C1 segment of cervical spinal cord (tissue), 14 donors: ENCODE measurements around the gene NPIPB6.
"Not testable (repeated sequence)": the region's sequence is repeated elsewhere in the genome, so short reads cannot be mapped to it uniquely, and the experiment has no call there.

Experiments used
- DNase-seq, 14 donors: peaks; one replicate each; lab custom pipeline; 2025; lab: John Stamatoyannopoulos, UW

The NPIPB6 gene

DNA sequence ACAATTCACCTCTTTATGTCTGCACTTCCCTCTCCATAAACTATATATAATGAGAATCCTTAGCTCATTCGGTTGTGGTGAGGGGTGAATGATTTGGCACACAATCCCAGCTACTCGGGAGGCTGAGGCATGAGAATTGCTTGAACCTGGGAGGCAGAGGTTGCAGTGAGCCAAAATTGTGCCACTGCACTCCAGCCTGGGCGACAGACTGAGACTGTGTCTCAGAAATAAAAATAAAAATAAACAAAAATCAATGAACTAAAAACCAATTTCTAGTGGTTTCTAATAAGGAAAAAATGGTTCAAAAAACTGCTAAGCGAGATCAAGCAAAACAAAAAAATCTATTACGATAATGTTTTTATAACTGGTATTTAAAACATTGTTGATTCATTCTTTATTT, at the start of gene NPIPB6:
NPIPB6 (minus strand) TSS at position 101 of the 400 bp plus-strand sequence. CDS start 686 bp downstream, outside the sequence.
- not testable (repeated sequence) for DNase-seq

DNA sequence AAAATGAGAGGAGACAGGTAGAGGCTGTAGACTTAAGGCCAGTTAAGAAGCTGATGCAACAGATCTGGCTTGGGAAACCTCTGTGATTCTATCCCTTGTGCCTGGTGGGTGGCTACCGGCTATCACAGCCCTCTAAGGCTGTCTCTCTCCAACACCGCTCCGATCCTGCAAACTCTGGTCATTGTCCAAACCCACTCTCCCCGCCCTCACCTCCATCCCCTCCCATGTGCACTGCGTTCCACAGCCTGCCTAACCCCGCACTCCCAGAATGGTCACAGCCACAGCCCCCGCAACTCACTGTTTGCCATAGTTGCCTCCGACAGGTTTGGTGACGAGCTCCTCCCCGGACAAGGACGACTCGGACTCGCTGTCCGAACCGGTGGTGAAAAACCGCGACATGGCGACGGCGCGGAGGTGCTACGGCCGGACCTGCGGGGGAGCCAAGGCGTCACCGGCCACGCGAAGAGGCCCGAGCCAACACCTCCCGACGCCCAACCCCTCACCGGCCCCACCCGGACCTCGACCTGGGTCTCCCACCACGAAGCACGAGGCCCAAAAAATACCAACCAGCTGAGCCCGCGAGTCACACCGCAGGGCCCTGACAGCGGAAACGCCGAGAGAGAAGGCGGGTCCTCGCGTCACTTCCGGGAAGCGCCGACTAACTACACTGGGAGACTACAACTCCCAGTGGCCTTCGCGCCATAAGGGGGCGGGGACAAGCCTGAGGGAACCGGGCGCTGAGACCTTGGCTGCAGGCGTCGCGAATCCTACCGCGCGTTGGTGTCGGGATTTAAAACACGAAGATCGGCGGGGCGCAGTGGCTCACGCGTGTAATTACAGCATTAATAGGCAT, 40.1 kb upstream of the NPIPB6 start, which contains the start of gene EIF3CL:
EIF3CL (minus strand) TSS at position 622 of the 853 bp plus-strand sequence; CDS start at position 399, 223 bp downstream.
- DNase-seq, result not testable (repeated sequence)

DNA sequence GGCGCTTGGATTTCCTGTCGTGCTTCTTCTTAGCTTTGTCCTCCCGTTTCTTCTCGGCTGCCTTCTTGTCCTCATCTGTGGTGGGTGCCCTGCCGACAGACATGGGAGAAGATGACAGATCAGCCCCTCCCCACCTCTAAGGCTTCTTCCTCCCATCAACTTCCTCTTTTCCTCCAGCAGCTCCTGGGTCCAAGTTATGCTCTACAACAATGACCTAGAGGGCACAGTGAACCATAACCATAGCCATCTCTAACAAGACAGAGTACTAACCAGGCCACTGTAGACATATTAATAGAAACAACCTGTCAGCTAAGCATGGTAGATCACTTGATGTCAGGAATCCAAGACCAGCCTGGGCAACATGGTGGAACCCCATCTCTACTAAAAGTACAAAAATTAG, 28.7 kb upstream of the NPIPB6 start:
- not testable (repeated sequence) for DNase-seq

DNA sequence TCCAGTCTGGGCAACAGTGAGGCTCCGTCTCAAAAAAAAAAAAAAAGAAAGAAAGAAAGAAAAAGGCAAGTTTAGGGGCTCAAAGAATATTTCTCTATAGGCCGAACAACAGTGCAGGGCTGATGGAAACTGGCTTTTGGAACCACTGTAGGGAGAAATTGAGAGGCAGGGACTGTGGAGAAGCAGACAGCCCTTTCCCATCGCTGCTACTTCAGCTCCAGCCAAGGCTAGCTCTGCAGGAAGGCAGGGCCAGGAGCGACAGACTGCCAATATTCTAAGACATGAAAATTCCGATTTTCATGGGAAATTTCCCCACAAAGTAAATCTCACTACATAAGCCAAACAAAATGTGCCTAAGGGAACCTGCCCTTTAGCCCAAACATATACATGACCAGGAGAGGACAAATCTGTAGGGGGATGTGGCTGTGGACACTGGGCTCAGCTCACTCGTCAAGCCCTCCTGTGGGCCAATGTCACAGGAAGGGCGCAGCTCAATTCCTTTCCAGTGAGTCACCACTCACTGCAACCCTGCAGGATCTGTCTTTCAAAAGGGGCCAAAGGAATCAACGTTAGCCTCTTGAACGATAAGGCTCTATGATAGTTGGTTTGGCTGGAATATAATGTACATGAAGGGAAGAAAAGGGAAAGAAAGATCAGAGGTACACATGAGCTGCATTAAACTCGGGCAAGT, 19.0 kb upstream of the NPIPB6 start:
- DNase-seq, result not testable (repeated sequence)

DNA sequence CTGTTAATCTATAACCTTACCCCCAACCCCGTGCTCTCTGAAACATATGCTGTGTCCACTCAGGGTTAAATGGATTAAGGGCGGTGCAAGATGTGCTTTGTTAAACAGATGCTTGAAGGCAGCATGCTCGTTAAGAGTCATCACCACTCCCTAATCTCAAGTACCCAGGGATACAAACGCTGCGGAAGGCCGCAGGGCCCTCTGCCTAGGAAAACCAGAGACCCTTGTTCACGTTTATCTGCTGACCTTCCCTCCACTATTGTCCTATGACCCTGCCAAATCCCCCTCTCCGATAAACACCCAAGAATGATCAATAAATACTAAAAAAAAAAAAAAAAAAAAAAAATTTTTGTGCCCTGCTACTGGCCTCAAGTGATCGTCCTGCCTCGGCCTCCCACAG, 14.5 kb upstream of the NPIPB6 start:
- not testable (repeated sequence) for DNase-seq

DNA sequence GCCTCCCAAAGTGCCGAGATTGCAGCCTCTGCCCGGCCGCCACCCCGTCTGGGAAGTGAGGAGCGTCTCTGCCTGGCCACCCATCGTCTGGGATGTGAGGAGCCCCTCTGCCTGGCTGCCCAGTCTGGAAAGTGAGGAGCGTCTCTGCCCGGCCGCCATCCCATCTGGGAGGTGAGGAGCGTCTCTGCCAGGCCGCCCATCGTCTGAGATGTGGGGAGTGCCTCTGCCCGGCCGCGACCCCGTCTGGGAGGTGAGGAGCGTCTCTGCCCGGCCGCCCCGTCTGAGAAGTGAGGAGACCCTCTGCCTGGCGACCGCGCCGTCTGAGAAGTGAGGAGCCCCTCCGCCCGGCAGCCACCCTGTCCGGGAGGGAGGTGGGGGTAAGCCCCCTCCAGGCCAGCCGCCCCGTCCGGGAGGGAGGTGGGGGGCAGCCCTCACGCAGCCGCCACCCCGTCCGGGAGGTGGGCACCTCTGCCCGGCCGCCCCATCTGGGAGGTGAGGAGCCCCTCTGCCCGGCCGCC, 13.9 kb upstream of the NPIPB6 start:
- not testable (repeated sequence) for DNase-seq

DNA sequence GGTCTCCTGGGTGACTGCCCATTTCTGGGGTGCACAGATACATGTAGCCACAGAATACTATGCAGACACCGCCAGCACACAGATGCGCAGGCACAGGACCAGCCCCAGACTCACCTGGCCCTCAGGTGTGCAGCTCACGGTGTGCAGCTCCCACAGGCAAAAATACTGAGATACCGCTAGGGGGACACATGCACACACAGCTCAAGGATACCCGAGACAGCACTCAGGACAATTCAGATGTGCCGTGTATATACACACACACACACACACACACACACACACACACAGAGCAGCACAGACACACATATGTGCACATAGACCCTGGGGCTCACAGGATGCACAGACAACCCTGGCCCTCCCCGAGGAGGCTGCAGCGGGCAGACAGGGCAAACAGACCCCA, 11.8 kb upstream of the NPIPB6 start:
- not testable (repeated sequence) for DNase-seq

DNA sequence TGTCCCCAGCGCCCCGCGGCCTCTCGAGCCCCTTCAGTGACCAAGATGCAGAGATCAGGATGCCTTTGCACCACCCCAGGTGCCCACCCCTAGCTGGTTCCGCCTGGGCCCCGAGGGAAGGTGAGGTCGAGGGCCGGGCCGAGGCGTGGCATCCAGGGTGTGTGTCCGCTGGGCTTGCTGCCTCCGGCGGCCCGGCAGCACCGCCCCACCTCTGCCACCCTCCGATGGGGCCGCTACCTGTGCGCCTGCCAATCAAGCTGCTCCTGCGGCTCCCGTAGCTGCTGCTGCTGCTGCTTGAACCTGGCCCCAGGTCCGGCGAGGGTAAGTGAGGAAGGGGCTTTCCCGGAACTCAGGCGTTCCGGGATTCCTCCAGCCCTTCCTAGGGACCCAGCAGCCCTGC, 11.0 kb upstream of the NPIPB6 start:
- DNase-seq, result not testable (repeated sequence)

DNA sequence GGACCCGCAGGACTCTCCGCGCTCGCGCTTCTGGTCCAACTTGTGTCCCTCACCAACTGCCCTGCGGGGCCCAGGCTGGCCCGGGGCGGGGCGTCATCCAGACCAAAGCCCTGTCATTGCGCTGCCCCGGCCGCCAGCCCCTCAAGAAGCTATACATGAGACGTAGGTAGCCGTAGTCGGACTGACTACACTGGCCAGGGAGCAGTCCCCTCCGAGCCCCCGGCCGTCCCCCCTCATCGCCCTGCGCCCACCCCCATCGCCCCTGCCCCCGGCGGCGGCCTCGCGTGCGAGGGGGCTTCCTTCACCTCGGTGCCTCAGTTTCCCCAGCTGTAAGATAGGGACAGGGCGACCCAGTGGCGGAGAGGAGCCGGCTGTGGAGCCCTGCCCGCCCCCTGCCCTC, 4.6 kb upstream of the NPIPB6 start:
- DNase-seq, result not testable (repeated sequence)

DNA sequence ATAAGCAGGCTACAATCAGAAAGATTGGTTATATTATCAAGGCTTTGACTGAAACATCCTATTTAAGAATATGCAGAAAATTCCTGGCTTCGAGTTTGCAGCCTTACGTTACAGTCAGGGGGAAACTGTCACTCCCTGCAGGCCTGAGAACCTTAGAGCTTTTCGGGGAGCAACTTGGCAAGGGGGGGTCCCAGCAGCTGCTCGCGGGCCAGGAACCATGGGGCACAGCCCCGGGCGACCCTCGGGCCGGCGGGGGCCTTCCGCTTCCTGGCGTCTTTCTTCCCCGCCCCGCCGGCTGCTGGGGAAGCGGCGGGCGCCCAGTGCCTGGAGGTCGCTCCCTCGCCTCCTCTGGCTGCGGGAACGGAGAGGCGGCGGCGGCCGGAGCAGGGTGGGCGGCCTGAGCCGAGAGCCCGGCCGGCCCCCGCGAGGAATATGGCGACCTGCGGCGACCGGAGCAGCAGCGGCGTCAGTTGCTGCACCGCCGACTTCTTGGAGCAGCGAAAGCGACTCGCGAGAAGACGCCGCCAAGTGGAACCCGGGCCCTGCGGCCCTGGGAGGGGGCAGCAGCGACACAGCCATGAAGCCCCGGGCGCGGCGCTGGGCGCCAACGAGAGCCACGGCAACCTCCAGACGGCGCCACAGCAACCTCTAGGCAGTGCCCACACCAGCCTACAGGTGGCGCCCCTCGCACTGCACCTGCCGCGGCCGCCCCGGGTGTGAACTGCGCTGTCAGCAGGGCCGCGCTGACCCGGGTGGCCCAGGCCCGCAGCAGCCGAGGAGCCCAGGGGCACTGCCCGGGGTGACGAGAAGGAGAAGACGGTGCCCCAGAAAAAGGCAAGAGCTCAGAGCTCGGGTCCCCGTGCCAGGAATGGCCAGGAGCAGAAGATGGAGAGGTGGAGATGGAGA, 1.2 kb upstream of the NPIPB6 start:
- not testable (repeated sequence) for DNase-seq

DNA sequence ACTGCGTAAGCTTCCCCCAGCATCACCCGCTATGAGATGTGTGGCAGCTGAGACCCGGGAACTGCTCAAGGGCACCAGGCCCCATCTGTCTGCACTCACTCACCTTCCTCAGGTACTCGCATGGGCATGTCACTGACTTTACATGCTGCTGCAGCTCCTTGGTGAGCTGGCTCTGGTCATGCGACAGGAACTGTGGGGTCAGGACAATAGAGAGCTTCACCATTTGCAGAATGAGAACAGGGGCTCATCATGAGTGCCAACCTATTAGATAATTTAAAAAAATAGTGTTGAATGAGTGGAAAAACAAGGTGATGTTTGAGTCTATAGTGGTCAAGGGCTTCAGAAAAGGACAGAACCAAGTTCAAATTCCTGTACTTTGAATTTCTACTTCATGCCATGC, 708 bp downstream of the NPIPB6 start:
- not testable (repeated sequence) for DNase-seq

DNA sequence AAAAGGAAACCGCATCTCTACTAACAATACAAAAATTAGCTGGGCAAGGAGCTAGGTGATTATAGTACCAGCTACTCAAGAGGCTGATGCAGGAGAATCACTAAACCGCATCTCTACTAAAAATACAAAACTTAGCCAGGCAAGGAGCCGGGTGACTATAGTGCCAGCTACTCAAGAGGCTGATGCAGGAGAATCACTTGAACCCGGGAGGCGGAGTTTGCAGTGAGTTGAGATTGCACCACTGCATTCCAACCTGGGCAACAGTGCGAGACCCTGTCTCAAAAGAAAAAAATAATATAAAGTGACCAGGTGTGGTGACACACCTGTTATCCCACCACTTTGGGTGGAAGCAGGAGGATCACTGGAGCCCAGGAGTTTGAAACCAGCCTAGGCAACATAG, 25.1 kb downstream of the NPIPB6 start:
- not testable (repeated sequence) for DNase-seq

DNA sequence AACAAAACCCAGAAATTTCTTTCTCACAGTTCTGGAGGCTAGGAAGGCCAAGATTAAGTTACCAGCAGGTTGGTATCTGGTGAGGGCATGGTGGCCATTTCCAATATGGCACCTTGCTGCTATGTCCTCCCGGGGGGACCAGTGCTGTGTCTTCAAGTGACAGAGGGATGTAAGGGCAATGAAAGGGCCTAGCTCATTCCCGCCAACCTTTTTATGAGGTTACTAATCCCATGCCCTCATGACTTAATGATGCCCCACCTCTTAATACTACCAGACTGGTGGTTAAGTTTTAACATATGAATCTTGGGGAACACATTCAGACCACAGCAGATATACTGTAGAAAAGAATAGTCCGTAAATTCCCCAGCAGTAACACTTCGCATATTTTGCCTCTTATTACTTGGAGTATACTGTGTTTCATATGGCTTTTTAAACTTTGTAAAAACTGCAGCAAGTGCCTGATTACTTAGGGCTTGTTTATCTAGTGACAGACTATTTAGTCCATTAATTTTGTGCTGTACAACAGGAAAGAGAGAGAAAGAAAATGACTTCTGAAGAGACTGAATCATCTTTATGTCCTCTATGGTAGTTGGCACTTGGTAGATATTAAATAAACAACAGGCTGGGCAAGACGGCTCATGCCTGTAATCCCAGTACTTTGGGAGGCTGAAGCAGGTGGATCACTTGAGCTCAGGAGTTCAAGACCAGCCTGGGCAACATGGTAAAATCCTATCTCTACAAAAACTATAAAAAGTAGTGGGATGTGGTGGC, 26.2 kb downstream of the NPIPB6 start:
- not testable (repeated sequence) for DNase-seq

DNA sequence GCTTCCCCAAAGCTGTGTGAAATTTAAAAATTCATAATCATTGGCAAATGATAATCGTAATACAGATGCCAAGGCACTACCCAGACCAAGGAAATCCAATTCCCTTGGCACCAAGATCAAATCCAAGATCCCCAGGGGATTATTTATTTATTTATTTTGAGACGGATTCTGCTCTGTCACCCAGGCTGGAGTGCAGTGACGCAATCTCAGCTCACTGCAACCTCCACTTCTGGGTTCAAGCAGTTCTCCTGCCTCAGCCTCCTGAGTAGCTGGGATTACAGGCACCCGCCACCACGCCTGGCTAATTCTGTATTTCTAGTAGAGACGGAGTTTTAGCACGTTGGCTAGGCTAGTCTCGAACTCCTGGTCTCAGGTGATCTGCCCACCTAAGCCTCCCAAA, 27.6 kb downstream of the NPIPB6 start:
- DNase-seq, result not testable (repeated sequence)

DNA sequence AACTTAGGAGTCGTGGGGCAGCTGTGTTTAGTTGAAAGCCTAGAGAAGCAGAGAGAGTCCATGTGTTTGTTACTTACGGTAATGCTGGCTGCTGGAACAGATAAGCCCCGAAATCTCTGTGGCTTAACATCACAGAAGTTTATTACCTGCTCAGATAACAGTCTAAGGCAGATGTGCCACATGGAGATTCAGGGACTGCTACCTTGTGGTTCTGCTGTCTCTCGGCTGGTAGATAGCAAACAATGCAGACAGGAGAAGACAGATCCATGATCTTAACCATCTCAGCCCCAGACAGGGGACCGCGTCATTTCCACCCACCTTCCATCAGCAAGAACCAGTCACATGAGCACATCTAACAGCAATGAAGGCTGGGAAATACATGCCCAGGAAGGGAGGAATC, 30.7 kb downstream of the NPIPB6 start:
- DNase-seq, result not testable (repeated sequence)

DNA sequence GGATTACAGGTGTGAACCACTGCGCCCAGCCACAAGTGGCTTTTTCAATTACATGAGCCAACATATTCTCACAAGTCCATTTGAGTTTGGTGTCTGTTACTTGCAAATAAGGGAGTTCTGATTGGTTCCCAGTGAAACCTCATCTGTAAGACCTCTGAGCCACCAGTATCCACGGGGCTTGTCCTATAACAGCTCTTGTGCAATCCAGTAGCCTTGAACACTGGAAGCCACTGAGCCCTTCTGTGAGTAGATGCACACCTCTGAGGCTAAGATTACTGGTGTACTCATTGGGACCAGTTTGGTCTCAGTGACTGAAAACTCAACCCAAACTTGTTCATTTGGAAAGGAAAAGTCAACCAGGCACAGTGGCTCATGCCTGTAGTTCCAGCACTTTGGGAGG, 32.3 kb downstream of the NPIPB6 start:
- not testable (repeated sequence) for DNase-seq

DNA sequence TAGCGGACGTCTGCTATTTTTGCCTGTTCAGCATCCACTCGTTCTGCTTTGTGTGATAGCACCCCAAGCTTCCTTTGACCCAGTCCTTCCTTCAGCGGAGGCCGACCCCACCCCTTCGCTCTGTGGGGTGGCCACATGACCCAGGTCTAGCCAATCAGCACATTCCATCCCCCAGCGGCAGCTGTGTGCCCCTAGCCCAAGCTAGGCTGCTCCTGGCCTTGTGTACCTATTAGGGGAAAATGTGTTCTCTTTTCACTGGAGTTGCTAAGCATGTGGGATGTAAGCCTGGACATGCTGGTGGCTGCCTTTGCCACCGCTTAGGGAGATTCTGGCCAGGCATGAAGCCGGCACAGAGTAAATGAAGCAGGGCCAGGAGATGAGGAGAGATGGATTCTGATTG, 33.1 kb downstream of the NPIPB6 start:
- peak in 10 of 14 donors; percentile 2 to 57 (median 30) for DNase-seq

DNA sequence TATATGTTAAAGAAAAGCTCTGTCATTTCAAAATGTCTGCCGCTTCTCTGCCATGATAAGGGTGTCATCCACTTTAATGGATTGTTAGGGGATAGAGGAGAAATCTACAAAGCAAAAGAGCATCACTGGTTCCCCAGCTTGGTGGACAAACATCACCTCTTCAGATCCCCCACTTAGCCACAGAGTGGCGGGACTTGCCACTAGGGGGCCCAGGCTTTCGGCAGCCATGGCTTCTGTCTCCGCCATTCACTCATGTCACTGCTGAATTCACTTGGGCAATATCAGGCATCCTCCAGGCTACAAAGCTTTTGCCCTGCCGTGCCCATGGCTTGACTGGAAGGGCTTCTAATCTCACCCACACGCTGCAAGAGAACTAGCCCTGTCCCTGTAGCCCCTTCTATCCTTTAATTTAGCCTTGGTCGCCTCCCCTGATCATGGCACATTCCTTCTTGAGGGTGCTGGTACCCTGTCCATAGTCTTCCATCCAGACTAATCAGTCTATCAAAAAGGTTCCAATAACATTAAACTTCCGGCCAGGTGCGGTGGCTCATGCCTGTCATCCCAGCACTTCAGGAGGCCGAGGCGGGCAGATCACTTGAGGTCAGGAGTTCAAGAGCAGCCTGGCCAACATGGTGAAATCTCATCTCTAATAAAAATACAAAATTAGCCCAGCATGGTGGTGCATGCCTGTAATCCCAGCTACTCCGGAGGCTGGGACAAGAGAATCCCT, 36.3 kb downstream of the NPIPB6 start:
- peak in 7 of 14 donors; percentile 6 to 42 (median 14) for DNase-seq

DNA sequence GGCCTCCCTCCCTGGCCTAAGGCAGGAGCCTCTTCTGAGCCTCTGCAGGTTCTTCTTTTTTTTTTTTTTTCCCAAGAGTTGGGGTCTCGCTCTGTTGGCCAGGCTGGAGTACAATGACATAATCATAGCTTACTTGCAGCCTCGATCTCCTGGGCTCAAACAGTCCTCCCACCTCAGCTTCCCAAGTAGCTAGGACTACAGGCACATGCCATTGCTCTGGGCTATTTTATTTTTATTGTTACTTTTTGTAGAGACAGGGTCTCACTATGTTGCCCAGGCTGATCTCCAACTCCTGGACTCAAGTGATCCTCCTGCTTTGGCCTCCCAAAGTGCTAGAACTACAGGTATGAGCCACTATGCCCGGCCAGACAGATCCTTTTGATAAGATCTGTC, 38.4 kb downstream of the NPIPB6 start:
- DNase-seq, result no peak
